Hepatocyte (in vitro differentiated cells): Measurements from ENCODE around the gene SELENOI.

Source experiments
- CTCF ChIP-seq: fragments of 200-600 bp; sonication (generic); IDR thresholded peaks from 2 replicates; pipeline ENCODE4 v1.5.1; 2016; ENCODE audit warnings: antibody characterized with exemption, mild to moderate bottlenecking; ENCODE audit not compliant: poor library complexity
- EZH2 ChIP-seq: fragments of 200-600 bp; sonication (generic); IDR thresholded peaks from 2 replicates; pipeline ENCODE4 v1.6.1; 2016; ENCODE audit warnings: antibody characterized with exemption, mild to moderate bottlenecking, borderline replicate concordance

GRCh38 chr2:26395394-26395793 is 49.5 kb downstream of the SELENOI start:
- TF ChIP-seq CTCF, result no peak
- TF ChIP-seq EZH2, result no peak
